Heart left ventricle (tissue), 13 donors: ENCODE measurements around the gene FOXRED2.

Source experiments
- CTCF ChIP-seq, 12 donors: fragments of 200-600 bp; sonication (generic) in 4 of 12; IDR thresholded peaks; one replicate each; pipeline versions ENCODE4 v1.5.0 to v1.8.0; 2018 to 2022; ENCODE audit warnings: antibody characterized with exemption in 12 of 12, mild to moderate bottlenecking in 5 of 12
- POLR2A ChIP-seq, 2 donors: fragments of 450-650 bp; IDR thresholded peaks; one replicate each; pipeline ENCODE4 v1.6.1; 2017; ENCODE audit warnings: antibody characterized with exemption in 2 of 2, mild to moderate bottlenecking in 2 of 2, moderate library complexity in 2 of 2
- donor health status: ischemic (EF 13 %, LVEDD 7.1; RV severe dilation, severe dysfunction).
- donor health status: DM: no; HTN: yes; CAD: no.
- donor health status: DM: no; HTN: no; CAD: no.
- donor health status: ischemic (EF 25% LVEDD 6.9; RV normal size, moderate dysfunction).
- donor health status: ischemic (EF 25% LVEDD 5.7; RV mildly dilated, moderate dysfunction).
- donor health status: ischemic (EF 35%, LVEDD 5.7; RV mildly dilated, moderate dysfunction).
- donor health status: nonischemic (EF 11% LVEDD 7.7; RV severe dilation, severe dysfunction).
- donor health status: DM: yes; HTN: yes; CAD: no.
- donor health status: PGD.
- donor health status: ischemic (EF 29% LVEDD 5.4; RV normal size, mild dysfunction).
- donor health status: nonischemic (EF 23%, LVEDD 6.1; RV moderate dilation, normal function).

GRCh38 chr22:36445158-36445668, 61.6 kb downstream of the FOXRED2 start:
- TF ChIP-seq CTCF (IDR thresholded peaks at IDR 0.05): no peak
- TF ChIP-seq POLR2A (IDR thresholded peaks at IDR 0.05): no peak
